ENCODE results near the gene SH3GLB2.
"Not testable (repeated sequence)": the region's sequence is repeated elsewhere in the genome, so short reads cannot be mapped to it uniquely, and the experiment has no call there.

Gene SH3GLB2

DNA sequence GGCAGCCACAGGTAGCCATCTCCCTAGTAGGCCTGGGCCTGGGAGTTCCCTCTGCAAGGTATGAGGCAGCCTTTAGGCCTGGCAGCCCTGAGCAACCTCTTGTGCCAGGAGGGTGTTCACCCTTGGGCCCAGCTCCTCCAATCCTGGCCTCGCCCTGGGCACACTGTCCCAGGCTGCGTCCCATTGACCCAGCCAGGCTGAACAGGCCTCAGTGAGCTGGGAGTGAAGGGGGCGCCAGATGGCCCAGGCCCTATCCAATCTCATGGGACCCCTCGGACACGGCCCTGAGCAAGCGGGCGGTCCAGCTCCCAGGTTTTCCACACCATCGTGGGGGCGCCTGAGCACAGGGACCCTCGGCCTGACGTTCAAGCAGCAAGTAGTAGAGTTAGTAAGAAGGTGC lies 14.5 kb downstream of the SH3GLB2 start:
- DNase-seq = no peak

DNA sequence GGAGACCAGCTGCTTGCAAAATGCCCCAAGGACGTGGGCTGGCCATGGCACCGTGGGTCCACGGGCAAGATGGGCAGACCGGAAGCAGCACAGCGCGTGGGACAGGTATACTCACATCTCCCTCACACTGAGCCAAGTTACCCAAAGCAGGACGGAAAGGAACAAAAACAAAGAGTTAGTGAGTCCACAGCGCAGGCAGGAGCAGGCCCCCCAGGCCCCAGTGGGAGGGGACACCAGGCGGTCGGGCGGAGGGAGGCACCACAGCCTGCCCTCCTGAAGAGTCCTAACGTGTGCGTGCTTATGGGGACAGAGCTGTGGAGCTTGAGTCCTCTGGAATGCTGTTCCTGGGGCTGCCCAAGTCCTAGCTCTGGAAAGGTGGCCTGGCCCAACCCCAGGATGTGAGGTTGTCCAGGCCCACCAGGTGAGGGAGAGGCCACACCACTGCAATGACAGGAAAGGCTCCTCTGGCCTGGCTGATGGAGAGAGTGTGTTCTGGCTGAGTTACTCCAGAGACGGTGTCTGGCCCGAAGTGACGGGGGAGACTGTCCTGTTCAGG lies 15.2 kb downstream of the SH3GLB2 start:
- no peak for DNase-seq

DNA sequence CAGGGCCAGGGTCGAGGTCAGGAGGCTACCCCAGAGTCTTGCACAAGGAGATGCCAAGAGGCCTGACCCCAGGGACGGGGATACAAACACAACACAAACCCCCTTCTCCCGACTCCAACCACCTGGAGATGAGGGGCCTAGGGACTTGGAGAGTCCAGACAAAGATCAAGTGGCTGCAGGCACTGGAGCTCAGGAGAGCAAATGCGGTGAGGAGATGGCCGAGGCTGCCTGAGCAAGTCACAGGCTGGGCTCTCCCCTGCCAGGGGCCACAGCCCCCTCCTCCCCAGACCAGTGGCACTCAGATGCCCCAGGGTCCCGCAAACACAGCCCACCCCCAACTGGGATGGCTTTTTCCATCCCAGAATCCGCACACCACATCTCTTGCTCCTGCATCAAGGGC lies 15.8 kb downstream of the SH3GLB2 start:
- DNase-seq = no peak

DNA sequence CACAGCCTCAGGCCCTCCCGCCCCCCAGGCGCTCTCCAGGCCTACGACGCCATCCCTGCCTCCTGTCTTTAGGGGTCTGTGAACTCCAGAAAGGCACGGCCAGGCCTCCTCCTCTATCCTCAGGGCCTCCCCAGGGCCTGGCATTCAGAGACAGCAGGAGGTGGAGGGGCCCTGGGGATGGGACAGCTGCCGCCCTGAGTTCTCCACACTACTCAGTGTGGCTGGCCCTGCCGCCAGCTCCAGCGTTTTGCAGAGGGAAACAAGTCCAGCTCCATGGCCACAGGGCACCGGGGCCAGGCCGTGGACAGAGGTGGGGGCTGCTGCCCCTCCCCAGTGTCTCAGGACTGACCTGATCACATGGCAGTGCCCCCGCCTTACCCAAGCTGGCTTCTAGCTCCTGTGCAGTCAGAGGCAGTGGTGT lies 16.4 kb downstream of the SH3GLB2 start:
- no peak for DNase-seq

DNA sequence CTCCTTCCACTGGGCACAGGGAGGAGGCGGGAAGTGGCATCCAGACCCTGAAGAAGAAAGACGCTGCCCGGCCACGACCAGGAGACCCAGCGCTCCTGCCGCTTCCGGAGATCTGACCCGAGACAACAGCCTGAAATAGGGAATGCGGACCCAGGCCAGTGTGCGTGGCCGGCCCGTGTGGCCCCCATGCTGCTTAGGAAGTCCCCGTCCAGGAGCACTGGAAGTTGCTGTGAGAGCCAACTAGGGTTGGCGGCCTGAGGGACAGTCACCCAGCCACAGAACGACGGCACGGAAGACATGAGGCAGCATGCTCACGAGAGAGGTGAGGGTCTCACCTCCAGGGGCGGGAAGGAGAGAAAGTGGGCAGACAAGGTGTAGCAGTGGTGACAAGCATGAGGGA lies 17.0 kb downstream of the SH3GLB2 start:
- no peak for DNase-seq

DNA sequence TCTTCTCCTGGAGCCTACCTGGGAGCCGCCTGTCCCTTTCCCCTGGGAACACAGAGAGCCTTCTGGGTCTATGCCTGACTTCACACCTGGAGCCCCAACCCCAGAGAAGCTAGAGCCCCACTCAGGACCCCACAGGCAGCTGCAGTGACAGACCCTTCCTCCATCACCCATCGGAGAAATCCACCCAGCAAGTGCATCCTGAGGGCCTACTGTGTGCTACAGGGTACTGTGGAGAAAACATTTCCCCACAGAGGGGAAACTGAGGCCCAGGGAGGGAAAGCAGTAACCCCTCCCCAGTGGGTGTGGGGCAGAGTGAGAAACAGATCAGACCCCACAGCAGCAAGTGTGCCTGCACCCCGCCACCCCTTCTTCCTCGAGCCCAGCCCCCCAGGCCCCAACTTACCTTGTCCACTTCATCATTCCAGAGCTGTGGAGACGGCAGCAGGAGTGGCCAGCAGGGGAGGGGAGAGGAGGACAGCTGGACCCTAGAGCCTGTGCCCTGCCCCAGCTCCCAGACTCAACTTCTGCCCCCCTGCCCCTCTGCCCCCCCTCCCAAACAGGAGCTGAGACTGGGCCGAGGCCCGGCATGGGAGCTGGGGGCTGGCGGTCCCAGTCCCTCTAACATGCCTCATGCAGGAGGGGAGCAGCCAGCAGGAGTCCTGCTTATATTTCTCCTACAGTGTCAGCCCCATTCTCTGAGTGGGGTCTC lies 17.7 kb downstream of the SH3GLB2 start:
- no peak for DNase-seq

DNA sequence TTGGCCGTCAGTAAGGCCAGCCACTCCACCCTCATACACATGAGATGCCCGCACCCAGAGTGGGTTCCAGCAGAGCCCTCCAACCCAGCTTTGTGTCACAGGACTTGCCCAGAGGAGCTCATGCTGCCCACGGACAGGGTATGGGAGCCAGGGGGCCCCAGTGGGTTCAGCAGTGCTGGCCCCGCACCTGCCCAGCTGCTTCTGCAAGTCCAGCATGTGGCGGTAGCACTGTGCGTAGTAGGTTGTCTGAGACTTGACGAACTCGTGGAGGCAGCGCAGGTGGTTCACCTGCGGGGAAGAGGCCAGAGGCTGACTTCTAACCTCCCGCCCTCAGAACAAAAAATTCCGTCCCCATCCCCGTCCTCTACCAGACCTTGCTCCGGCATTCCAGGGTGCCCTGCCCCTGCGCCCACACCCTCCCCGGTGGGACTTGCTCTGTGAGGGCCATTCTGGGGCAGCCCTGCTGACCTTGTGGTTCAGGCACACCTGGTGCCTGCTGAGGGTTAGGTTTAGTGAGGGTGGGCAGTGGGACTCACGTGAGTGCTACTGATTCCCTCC lies 18.5 kb downstream of the SH3GLB2 start:
- DNase-seq = no peak

DNA sequence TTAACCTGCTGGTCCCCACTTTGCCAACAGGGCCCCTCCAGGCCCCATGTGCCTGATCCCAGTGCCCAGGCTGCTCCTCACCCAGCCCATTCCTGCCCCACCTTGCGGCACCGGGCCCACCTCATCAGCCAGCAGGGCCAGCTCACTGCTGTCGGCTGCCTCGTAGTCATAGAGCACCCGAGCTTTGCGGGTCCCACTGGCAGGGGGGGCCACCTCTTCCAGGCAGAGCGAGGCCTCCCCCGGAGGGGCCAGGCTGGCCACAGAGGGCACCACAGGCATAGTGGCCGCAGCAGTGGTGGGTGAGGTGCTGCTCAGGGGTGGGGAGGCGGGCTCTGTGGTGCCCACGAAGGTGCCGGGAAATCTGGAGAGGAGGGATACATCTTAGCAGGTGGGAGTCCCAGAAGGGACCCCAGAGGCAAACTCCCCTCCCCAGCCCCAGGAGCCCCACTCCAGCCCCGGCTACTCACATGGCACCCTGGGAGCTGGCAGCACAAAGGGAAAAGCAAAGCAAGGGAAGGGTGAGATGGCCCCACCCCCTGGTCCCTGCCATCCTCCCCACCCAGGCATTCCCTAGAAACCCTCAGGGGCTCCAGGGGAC lies 19.0 kb downstream of the SH3GLB2 start:
- DNase-seq = no peak

DNA sequence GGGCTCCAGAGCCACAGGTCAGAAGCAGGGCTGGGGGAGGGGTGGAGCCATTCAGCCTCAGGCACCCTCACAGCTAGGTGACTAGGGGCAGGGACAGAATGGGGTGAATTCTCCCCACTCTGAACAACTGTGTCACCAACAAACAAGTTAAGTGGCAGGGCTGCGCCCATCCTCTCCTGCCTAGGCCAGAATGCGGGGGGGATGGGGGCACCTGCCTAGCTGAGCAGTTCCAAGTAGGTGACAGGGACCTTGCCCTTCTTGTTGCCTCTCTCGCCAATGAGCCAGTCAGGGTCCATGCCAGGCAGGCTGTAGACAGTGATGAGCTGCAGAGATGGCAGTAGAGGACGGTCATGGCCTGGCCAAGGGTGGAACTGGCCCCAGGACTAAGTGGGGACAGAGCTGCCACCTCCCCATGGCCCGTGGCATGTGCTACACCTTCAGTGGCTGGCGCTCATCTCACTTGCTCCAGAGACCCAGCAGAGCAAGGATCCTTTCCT lies 19.6 kb downstream of the SH3GLB2 start:
- DNase-seq = no peak

DNA sequence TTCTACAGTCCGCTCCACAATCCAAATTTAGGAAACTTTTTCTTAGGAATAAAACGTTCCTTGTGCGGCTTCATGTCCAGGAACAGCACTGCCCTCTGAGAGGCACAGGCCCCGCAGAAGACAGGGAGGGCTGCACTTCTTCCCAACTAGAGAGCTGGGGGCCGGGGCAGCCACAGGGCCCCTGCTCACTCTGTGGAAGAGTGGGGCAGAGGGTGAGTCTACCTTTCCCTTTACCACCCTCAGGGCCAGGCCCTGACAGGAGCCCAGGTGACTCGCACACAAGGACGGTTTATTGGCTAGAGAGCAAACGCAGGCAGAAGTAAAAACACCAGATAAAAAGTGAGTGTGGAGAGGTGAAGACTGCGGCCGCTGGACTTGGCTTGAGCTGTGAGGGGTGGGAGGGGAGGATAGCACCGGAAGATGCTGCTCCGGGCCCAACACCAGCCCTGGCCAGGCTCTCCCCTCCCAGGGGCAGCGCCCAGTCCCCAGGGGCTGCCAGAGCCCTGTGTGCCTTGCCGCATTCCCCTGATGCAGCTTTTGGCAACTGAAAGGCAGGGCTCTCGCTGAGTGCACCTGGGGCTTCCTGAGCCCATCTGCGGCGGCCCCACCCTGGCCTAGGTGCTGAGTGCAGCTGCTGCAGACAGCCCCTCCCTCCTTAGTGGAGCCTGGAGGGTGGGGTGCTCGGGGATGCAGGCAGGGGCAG lies 20.2 kb downstream of the SH3GLB2 start:
- no peak for DNase-seq

DNA sequence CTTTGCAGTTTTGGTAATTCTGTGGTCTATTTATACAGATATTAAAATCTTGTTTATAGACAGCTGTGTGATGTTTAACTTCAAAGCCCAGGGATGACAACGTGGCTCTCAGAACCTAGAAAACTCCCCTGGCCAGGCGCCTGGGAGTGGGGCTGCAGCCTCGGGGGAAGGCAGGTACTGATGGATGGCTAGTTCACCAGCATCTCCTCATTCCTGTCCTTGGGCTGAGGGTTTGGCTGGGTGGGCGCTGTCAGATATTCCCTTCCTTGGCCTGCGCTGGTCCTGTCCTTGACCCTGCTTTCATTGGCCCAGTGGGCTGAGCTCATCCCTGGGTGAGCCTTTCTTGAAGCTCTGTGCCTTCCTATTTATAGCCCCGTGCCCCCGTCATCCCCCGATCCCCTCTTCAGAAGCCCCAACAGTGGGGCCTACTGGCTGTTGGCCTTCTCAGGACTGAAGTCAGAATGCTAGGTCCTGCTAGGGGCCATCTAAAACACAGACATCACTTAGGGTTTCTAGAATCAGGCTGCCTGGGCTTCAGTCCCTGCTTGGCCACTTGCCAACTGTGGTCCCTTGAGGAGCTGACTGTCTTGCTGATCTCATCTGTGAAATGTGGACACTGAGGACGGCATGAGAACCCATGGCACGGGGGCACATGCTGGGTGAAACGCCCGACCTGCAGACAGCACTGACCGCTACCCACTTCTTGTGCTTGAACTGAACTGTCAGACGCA lies 20.9 kb downstream of the SH3GLB2 start:
- DNase-seq = no peak

DNA sequence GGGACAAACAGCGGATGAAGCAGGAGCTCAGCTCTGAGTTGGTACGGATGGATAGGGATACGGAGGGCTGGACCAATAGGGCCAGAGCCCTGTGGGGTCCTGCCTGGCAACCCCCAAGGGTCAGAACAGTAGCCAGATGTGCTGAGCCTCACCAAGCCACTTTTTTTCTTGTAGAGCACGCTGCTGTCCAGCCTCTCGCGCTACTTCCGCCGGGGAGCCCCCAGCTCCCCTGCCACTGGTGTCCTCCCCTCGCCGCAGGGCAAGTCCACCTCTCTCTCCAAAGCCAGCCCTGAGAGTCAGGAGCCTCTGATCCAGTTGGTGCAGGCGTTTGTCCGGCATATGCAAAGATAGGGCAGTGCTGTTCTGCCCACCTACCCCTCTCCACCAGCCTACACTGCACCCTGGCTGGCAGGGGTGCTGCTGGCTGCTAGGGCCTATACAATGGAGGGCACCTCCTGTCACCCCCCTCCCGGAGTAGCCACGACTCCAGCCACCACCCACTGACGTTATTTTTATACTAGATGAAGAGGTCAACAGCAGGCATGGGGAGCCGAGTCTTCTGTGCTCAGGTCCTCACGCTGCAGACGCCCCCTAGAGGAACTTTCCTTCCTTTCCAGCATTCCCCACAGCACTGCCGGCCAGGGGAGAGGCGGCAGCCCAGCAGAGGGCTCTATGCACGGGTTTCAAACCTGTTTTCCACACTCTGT lies 21.6 kb downstream of the SH3GLB2 start:
- peak; percentile 49 to 58 for DNase-seq

DNA sequence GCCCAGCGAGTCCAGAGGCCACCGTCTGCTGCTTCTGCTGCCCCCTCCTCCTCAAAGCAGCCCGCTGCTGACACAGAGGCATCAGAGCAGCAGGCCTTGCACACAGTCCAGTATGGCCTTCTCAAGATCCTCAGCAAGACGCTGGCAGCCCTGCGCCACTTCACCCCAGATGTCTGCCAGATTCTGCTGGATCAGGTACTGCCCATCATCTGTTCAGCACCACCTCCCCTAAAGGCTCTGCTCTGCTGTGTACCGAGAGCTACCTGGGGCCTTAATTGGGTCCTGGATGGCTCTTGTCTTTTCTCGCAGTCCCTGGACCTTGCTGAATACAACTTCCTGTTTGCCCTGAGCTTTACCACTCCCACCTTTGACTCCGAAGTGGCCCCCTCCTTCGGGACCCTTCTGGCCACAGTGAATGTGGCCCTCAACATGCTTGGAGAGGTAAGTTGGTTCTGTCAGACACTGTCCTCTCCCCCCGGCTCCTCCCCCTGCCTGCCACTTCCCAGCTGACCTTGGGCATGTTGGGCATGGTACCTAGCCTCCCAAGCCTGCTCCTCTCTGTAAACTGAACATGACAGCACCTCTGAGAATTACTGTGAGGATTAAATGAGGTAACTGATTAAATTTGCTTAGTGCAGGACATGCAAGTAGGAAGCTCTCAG lies 22.7 kb downstream of the SH3GLB2 start:
- DNase-seq = no peak

DNA sequence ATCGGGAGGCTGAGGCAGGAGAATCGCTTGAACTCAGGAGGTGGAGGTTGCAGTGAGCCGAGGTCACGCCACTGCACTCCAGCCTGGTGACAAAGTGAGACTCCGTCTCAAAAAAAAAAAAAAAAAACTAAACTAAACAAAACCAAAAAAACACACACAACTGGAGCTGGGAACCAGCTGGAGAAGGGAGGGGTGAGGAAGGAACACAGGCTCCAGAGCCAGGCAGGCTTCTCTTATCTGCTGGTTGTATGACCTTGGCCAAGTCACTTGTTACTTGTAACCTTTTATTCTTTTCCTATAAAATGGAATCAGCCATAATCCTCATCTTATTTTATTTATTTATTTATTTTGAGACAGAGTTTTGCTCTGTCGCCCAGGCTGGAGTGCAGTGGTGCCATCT lies 24.0 kb downstream of the SH3GLB2 start:
- DNase-seq = not testable (repeated sequence)

DNA sequence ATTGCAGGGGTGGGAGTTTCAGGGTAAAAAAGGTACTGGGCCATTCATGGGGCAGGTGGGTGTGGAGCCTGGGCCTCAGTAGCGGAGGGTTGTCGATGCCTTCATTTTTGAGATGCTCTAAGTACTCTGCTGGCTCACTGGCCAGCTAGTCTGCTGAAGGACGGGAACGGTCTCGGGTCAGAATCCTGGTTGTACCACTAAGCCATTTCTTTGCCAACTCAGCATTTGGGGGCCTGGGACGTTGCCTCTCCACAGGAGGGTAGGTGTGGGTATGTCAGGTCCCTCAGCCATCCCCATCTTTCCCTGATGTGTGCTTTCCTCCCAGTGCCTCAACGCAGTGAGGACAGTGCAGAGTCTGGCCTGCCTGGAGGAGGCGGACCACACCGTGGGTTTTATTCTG lies 25.1 kb downstream of the SH3GLB2 start:
- no peak for DNase-seq

DNA sequence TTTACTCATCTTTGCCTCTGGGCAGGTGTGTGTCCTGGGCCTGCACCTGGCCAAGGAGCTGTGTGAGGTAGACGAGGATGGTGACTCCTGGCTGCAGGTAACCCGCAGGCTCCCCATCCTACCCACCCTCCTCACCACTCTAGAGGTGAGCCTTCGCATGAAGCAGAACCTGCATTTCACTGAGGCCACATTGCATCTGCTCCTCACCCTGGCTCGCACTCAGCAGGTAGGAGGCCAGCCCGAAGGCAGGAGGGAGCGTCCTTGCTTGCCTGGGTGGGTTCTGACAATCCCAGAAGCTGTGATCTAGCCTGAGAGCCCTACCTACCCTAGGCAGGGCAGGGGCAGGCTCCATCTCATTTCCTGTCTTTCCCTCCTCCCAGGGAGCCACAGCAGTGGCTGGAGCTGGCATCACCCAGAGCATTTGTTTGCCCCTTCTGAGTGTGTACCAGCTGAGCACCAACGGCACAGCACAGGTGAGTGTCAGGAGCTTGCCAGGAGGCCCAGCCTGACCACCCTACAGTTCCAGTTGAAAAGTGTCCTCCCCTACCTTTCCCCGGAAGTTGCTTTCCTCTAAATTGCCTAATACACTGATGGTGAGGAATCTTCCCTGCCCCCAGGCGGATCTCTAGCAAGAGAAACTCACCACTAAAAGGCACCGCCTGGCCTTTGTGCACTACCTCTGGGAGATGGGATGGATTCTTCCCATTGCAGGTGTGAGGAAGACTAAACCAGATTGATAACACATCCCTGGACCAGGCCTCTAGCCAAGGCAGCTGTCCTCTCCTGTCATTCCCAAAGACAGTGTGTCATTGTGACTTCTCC lies 26.4 kb downstream of the SH3GLB2 start:
- DNase-seq = no peak

DNA sequence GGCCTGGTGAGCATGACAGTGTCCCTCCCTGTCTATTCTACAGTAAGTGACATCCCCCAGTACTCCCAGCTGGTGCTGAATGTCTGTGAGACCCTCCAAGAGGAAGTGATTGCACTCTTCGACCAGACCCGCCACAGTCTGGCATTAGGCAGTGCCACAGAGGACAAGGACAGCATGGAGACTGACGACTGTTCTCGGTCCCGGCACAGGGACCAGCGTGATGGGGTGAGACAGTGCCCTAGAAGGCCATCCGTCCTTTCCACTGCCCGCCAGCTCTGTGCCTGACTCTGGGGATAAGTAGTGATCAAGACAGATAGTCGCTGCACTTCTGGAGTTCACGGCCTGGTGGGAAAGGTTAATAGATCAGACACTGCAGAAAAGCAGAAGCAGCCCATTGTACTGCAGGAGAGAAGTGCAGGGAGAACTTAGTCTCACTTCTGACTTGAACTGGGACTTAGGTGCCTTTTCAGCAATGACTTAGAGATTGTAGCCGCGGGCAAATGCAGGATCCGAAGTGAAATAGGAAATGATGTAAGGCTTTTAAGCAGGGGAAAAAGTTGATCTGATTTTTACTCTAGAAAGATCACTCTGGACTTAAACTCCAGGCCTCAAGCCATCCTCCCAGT lies 28.4 kb downstream of the SH3GLB2 start:
- no peak for DNase-seq

DNA sequence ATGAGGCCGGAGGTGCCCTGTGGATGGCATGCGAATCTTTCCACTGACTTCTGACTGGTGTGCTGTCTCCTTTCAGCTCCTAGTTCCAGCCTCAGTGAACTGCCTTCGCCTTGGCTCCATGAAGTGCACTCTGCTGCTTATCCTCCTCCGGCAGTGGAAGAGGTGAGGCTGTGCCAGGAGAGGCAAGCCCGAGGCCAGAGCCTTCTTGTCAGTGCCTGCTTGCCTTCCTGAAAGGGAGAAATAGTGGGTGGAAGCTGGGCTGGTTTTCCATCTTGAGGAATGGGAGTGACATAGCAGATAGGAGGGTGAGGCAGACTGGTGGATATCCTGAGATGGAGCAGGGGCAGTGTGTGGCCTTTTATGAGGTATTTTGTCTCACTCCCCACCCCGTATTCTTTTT lies 29.7 kb downstream of the SH3GLB2 start:
- no peak for DNase-seq

DNA sequence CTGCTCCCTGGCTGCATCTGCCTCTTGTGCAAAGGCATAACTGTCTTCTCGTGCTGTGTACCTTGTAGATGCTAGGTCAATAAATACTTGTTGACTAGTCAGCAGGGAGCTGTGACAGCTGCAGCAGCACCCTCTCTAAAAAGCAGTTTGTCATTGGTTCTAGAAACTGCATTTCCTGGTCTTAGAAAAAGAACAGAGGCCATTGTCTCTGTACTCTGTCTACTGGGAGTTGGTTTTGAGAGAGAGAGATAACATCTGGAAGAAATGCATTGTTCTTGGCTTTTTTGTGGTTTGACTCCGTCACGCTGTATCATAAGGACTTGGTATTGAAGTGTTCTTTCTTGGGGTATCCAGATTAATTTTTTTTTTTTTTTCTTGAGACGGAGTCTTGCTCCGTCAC lies 32.3 kb downstream of the SH3GLB2 start:
- no peak for DNase-seq

DNA sequence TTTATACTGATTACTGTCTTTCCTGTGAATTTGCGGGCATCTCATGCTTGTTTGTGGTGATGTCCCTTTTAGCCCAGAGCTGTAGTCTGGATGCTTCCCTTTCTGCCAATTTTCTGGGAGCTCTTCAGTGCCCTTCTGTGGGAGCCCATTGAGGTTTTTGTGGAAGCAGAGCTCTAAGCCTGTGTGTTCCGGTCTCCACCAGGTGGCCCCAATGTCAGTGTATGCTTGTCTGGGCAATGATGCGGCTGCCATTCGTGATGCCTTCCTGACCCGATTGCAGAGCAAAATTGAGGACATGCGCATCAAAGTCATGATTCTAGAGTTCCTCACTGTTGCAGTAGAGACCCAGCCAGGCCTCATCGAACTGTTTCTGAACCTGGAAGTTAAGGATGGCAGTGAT lies 35.1 kb downstream of the SH3GLB2 start:
- no peak for DNase-seq
